Measurements from ENCODE around the gene FGF18. TPM values are rescaled to one million over a fixed set of nuclear protein-coding genes. Genes with fewer than 3 reads are reported as not detected.

Gene FGF18
- total RNA-seq, 2 donors from 2014 or later = 0.41 to 0.51 TPM

GRCh38 chr5:171482434-171482730 lies 62.9 kb downstream of the FGF18 start:
- H3K27me3 ChIP-seq (replicated peaks; ENCODE audit: insufficient read depth) = no peaks in the 10 kb centered on the region
- H3K27ac ChIP-seq = no peak overlapping the region
- no peak overlapping the region for H3K4me3 ChIP-seq
- 95% methylated on average over 4 of the region's 4 CpGs for WGBS
- TF ChIP-seq POLR2A (IDR thresholded peaks at IDR 0.05) (no peak), POLR2AphosphoS5 (IDR thresholded peaks at IDR 0.05) (no peak), CTCF (IDR thresholded peaks at IDR 0.05) (no peak)
- no peaks in the 10 kb centered on the region for H3K4me1 ChIP-seq (replicated peaks)
- no peaks in the 10 kb centered on the region for H3K36me3 ChIP-seq
- DNase-seq (ENCODE audit: low spot score) = no peak
- intact Hi-C loops (cut with DNase I) = loop anchor here (10.0 kb wide), 1 partner anchor 372 kb away; no protein-coding TSS in a partner anchor
- no peaks in the 10 kb centered on the region for H3K9me3 ChIP-seq

GRCh38 chr5:171483551-171484135 lies 64.2 kb downstream of the FGF18 start:
- no peaks in the 10 kb centered on the region for H3K27me3 ChIP-seq (replicated peaks; ENCODE audit: insufficient read depth)
- no peak overlapping the region for H3K4me3 ChIP-seq
- H3K27ac ChIP-seq = no peak overlapping the region
- no peak for DNase-seq (ENCODE audit: low spot score)
- 76% methylated on average over 21 of the region's 21 CpGs for WGBS
- TF ChIP-seq CTCF (IDR thresholded peaks at IDR 0.05) = no peak
- no peak for TF ChIP-seq POLR2A (IDR thresholded peaks at IDR 0.05)
- TF ChIP-seq POLR2AphosphoS5 (IDR thresholded peaks at IDR 0.05) = peak; percentile 17
- no peaks in the 10 kb centered on the region for H3K36me3 ChIP-seq
- H3K9me3 ChIP-seq = no peaks in the 10 kb centered on the region
- no peaks in the 10 kb centered on the region for H3K4me1 ChIP-seq (replicated peaks)
- intact Hi-C loops (cut with DNase I) = loop anchor here (10.0 kb wide), 1 partner anchor 371 kb away; no protein-coding TSS in a partner anchor

DNA sequence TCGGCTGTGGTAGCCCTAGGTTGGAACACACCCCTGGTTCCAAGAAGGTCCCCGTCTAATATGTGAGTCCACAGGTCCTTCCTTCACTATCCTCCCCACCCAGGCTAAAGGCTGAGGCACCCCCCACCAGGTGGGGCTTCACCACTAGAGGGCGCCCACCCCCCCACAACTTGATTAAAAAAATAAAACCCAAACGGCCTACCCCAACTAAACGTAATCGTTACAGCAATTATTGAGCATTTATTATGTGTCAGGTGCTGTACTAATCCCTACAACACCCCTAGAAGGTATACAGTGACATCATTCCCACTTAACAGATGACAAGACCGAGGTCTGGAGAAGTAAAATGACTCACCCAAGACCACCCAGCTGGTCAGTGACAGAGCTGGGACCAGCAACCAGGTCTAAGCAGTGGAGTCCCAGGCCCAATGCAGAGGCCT lies 65.0 kb downstream of the FGF18 start:
- TF ChIP-seq POLR2AphosphoS5 (IDR thresholded peaks at IDR 0.05) = no peak
- no peak for TF ChIP-seq POLR2A (IDR thresholded peaks at IDR 0.05)
- TF ChIP-seq CTCF (IDR thresholded peaks at IDR 0.05) = peak in 3 of 4 experiments; percentile 18 to 62 (median 46)
- intact Hi-C loops (cut with DNase I) = loop anchor here (10.0 kb wide), 1 partner anchor 370 kb away; no protein-coding TSS in a partner anchor
- Histone ChIP-seq H3K9me3 (no peaks in the 10 kb centered on the region), H3K27me3 (replicated peaks; ENCODE audit: insufficient read depth) (no peaks in the 10 kb centered on the region), H3K4me3 (no peak overlapping the region), H3K4me1 (replicated peaks) (no peaks in the 10 kb centered on the region), H3K27ac (no peak overlapping the region), H3K36me3 (no peaks in the 10 kb centered on the region)
- DNase-seq (ENCODE audit: low spot score) = no peak
- WGBS = 47% methylated on average over 7 of the region's 7 CpGs

- no peaks in the 10 kb centered on the region for H3K9me3 ChIP-seq
- intact Hi-C loops (cut with DNase I) = loop anchor here (10.0 kb wide), 1 partner anchor 369 kb away; no protein-coding TSS in a partner anchor
These were observed 66.2 kb downstream of the FGF18 start for GRCh38 chr5:171485668-171486067.

GRCh38 chr5:171486613-171487012 lies 67.2 kb downstream of the FGF18 start:
- WGBS = 77% methylated on average over 4 of the region's 4 CpGs
- no peak for DNase-seq (ENCODE audit: low spot score)
- no peaks in the 10 kb centered on the region for H3K27me3 ChIP-seq (replicated peaks; ENCODE audit: insufficient read depth)
- intact Hi-C loops (cut with DNase I) = loop anchor here (10.0 kb wide), 1 partner anchor 368 kb away; no protein-coding TSS in a partner anchor
- H3K9me3 ChIP-seq = no peaks in the 10 kb centered on the region
- TF ChIP-seq POLR2AphosphoS5 (IDR thresholded peaks at IDR 0.05) = no peak
- TF ChIP-seq POLR2A (IDR thresholded peaks at IDR 0.05) = no peak
- no peak for TF ChIP-seq CTCF (IDR thresholded peaks at IDR 0.05)
- H3K36me3 ChIP-seq = no peaks in the 10 kb centered on the region
- H3K27ac ChIP-seq = no peak overlapping the region
- no peaks in the 10 kb centered on the region for H3K4me1 ChIP-seq (replicated peaks)
- no peak overlapping the region for H3K4me3 ChIP-seq

More at GRCh38 chr5:171485668-171486067, 66.2 kb downstream of the FGF18 start:
- no peaks in the 10 kb centered on the region for H3K36me3 ChIP-seq
- H3K4me1 ChIP-seq (replicated peaks) = no peaks in the 10 kb centered on the region
- H3K4me3 ChIP-seq = no peak overlapping the region
- H3K27ac ChIP-seq = no peak overlapping the region
- TF ChIP-seq POLR2A (IDR thresholded peaks at IDR 0.05) = no peak
- H3K27me3 ChIP-seq (replicated peaks; ENCODE audit: insufficient read depth) = no peaks in the 10 kb centered on the region
- DNase-seq (ENCODE audit: low spot score) = no peak
- 91% methylated on average over 4 of the region's 4 CpGs for WGBS
